GM12891 (cell line): ENCODE data around the gene RNPEP.

Source experiments
- PAX5 ChIP-seq: IDR thresholded peaks from 2 replicates; pipeline ENCODE4 v1.6.1; 2011; ENCODE audit warnings: low read length, moderate library complexity, mild to moderate bottlenecking; ENCODE audit not compliant: insufficient read depth, severe bottlenecking
- POLR2A ChIP-seq: IDR thresholded peaks from 2 replicates; pipeline ENCODE4 v1.6.1; 2011; ENCODE audit warnings: low read depth, low read length, control low read depth
- POLR2AphosphoS5 ChIP-seq: IDR thresholded peaks from 2 replicates; pipeline ENCODE4 v1.6.1; 2011; ENCODE audit warnings: low read depth, low read length, control low read depth
- POU2F2 ChIP-seq: IDR thresholded peaks from 2 replicates; pipeline ENCODE4 v1.6.1; 2011; ENCODE audit warnings: low read depth, mild to moderate bottlenecking, control low read depth, low read length, moderate library complexity
- TAF1 ChIP-seq: IDR thresholded peaks from 2 replicates; pipeline ENCODE4 v1.6.1; 2011; ENCODE audit warnings: low read depth, low read length, control low read depth

- no peak for TF ChIP-seq POLR2AphosphoS5
- TF ChIP-seq POLR2A: no peak
- no peak for TF ChIP-seq TAF1
- no peak for TF ChIP-seq PAX5
- no peak for TF ChIP-seq POU2F2
Measured at GRCh38 chr1:201985355-201985754, 2.9 kb downstream of the RNPEP start.
